Mucosa of descending colon (tissue), 3 donors: ENCODE measurements around the gene SDK1. TPM values are rescaled to one million over a fixed set of nuclear protein-coding genes. Genes with fewer than 3 reads are reported as not detected.

ENCODE experiments used
- ATAC-seq: fragments of 200-7000 bp; cut with Tn5 transposase; one replicate; pipeline ENCODE4 v1.9.1; 2020; ENCODE audit warnings: mild to moderate bottlenecking, moderate library complexity
- DNase-seq, 3 donors: peaks; one replicate each; pipeline ENCODE4 v3.0.0-alpha.2; 2020
- H3K36me3 ChIP-seq: fragments of 200-600 bp; one replicate; pipeline ENCODE4 v1.8.0; 2021; ENCODE audit warnings: low read depth, mild to moderate bottlenecking
- H3K4me1 ChIP-seq: fragments of 200-600 bp; one replicate; pipeline ENCODE4 v1.8.0; 2021; ENCODE audit warnings: low read depth, mild to moderate bottlenecking
- H3K4me3 ChIP-seq: fragments of 200-600 bp; one replicate; pipeline ENCODE4 v1.8.0; 2021; ENCODE audit warnings: mild to moderate bottlenecking
- H3K9me3 ChIP-seq: fragments of 200-600 bp; one replicate; pipeline ENCODE4 v1.8.0; 2021; ENCODE audit warnings: mild to moderate bottlenecking
- CTCF ChIP-seq: fragments of 200-600 bp; IDR thresholded peaks from one replicate; pipeline ENCODE4 v1.8.0; 2022; ENCODE audit warnings: antibody characterized with exemption, mild to moderate bottlenecking
- intact Hi-C, 2 donors: fragments of 100-400 bp; cut with DNase I in 1 of 2; cut with micrococcal nuclease in 1 of 2; formaldehyde crosslinking; loops; one replicate each; pipeline versions ENCODE4 v1.11.0 to v1.11.1; 2022; cut with DNase I, micrococcal nuclease
- total RNA-seq, 3 donors: library from RNA; stranded (reverse); fragmentation: NEBNext Ultra II Directional in 2 of 3; extraction: Animal tissue kit (Norgen Biotek cat#: 25700) in 2 of 3; gene quantifications; one replicate each; pipeline versions ENCODE4 v1.2.1 to v1.2.4, GENCODE V29; 2021 to 2023
- donor health status: DM: no; HTN: no; CAD: no; lungs with moderate emphysema.
- donor health status: DM: no; HTN: no; CAD: no.
- donor health status: DM: no; HTN: yes; CAD: no.

SDK1 gene
- total RNA-seq, 3 donors from 2014 or later: 2.7 to 20.2 (median 4.2) TPM

GRCh38 chr7:3762146-3762831 lies 461.2 kb downstream of the SDK1 start:
- no peaks in the 10 kb centered on the region for H3K9me3 ChIP-seq
- DNase-seq (no peak), ATAC-seq (no peak)
- no peak for TF ChIP-seq CTCF
- no peaks in the 10 kb centered on the region for H3K4me1 ChIP-seq
- no peaks in the 10 kb centered on the region for H3K36me3 ChIP-seq
- H3K4me3 ChIP-seq: no peak overlapping the region
- intact Hi-C loops: no loop called here

- no peak for ATAC-seq
- no peak for TF ChIP-seq CTCF
- Histone ChIP-seq H3K4me1 (no peaks in the 10 kb centered on the region), H3K4me3 (no peak overlapping the region), H3K9me3 (no peaks in the 10 kb centered on the region), H3K36me3 (no peaks in the 10 kb centered on the region)
- intact Hi-C loops: no loop called here
- DNase-seq: no peak
Measured at GRCh38 chr7:3767917-3768777, 467.1 kb downstream of the SDK1 start.

GRCh38 chr7:3771906-3772305 lies 470.9 kb downstream of the SDK1 start:
- TF ChIP-seq CTCF: no peak
- H3K9me3 ChIP-seq: no peaks in the 10 kb centered on the region
- ATAC-seq: no peak
- H3K4me1 ChIP-seq: no peaks in the 10 kb centered on the region
- H3K4me3 ChIP-seq: no peak overlapping the region
- intact Hi-C loops: no loop called here
- H3K36me3 ChIP-seq: no peaks in the 10 kb centered on the region
- no peak for DNase-seq

- ATAC-seq: no peak
- no peak for DNase-seq
- intact Hi-C loops: no loop called here
- Histone ChIP-seq H3K4me1 (no peaks in the 10 kb centered on the region), H3K4me3 (no peak overlapping the region), H3K36me3 (no peaks in the 10 kb centered on the region), H3K9me3 (peaks cover 9% of the 10 kb centered on the region)
- no peak for TF ChIP-seq CTCF
Measured at GRCh38 chr7:3778345-3778744, 477.3 kb downstream of the SDK1 start.

GRCh38 chr7:3780016-3780415 lies 479.0 kb downstream of the SDK1 start:
- TF ChIP-seq CTCF: no peak
- H3K9me3 ChIP-seq: peaks cover 9% of the 10 kb centered on the region
- H3K4me3 ChIP-seq: no peak overlapping the region
- intact Hi-C loops: no loop called here
- no peak for DNase-seq
- no peak for ATAC-seq
- H3K4me1 ChIP-seq: no peaks in the 10 kb centered on the region
- H3K36me3 ChIP-seq: no peaks in the 10 kb centered on the region
